K562 (cell line): Measurements from ENCODE around the gene TMC2. TPM values are rescaled to one million over a fixed set of nuclear protein-coding genes. Genes with fewer than 3 reads are reported as not detected.
A peak's percentile ranks its signal among the peaks of the same experiment; 100 is the strongest.
"Not testable (repeated sequence)": the region's sequence is repeated elsewhere in the genome, so short reads cannot be mapped to it uniquely, and the experiment has no call there.

Experiments
- ATAC-seq: fragments of 200-7000 bp; cut with Tn5 transposase; 3 replicates; pipeline ENCODE4 v1.9.1; 2020; ENCODE audit warnings: moderate library complexity
- BruUV-seq: library from RNA; stranded (reverse); fragments of 400-500 nt; replicated peaks from 2 replicates; lab custom pipeline; 2021; lab: Mats Ljungman, UMichigan
- CTCF ChIA-PET: fragments of 300-600 bp; formaldehyde crosslinking; extraction: SDS; loops from one replicate; lab custom pipeline; 2021; ENCODE audit warnings: low intra/inter-chr PET ratio; lab: Yijun Ruan, JAX
- POLR2A ChIA-PET: fragments of 300-600, 350-650 bp; sonication (Branson Sonifier 250); formaldehyde crosslinking; extraction: SDS; loops from one replicate; lab custom pipeline; 2021; ENCODE audit warnings: antibody characterized with exemption, inconsistent platforms; lab: Yijun Ruan, JAX
- DNase-seq, 4 experiments: peaks; one replicate each; pipeline versions ENCODE4 v3.0.0 to v3.0.0-alpha.2; 2011 to 2018; ENCODE audit warnings: low spot score in 3 of 4, mixed read lengths in 3 of 4; ENCODE audit errors: extremely low read depth in 1 of 4
- FAIRE-seq: peaks from 2 replicates; lab custom pipeline; 2011; peaks lifted over from hg19 to GRCh38; lab: Jason Lieb, UNC
- H2AFZ ChIP-seq: 2 replicates; pipeline ENCODE4 v1.6.0; 2011; ENCODE audit warnings: low read depth, low read length, control low read depth, inconsistent platforms
- H3K27ac ChIP-seq: fragments of 200-600 bp; 3 replicates; pipeline ENCODE4 v1.8.0; 2011; ENCODE audit warnings: low read depth, mild to moderate bottlenecking, control low read depth, inconsistent platforms, low read length, moderate library complexity, mixed read lengths; ENCODE audit errors: extremely low read depth
- H3K27me3 ChIP-seq, 2 experiments: fragments of 300-600 bp in 1 of 2; 2 replicates in 1 of 2; 3 replicates in 1 of 2; pipeline versions ENCODE4 v1.6.0 to v1.8.0; 2011; ENCODE audit warnings: inconsistent platforms in 2 of 2, low read length in 2 of 2, mild to moderate bottlenecking in 1 of 2, mixed read lengths in 1 of 2, moderate library complexity in 1 of 2; ENCODE audit not compliant: control insufficient read depth in 2 of 2, insufficient read depth in 2 of 2
- H3K36me3 ChIP-seq: fragments of 300-600 bp; 3 replicates; pipeline ENCODE4 v1.8.0; 2011; ENCODE audit warnings: mild to moderate bottlenecking, low read length, inconsistent platforms; ENCODE audit not compliant: control insufficient read depth, insufficient read depth
- H3K4me1 ChIP-seq, 2 experiments: fragments of 200-600 bp in 1 of 2; replicated peaks in 1 of 2; 2 replicates in 1 of 2; 3 replicates in 1 of 2; pipeline versions ENCODE4 v1.5.1 to v1.8.0; 2011; ENCODE audit warnings: inconsistent platforms in 2 of 2, low read length in 2 of 2, mild to moderate bottlenecking in 1 of 2, mixed read lengths in 1 of 2, moderate library complexity in 1 of 2; ENCODE audit not compliant: control insufficient read depth in 2 of 2, insufficient read depth in 2 of 2
- H3K4me2 ChIP-seq: 2 replicates; pipeline ENCODE4 v1.6.1; 2011; ENCODE audit warnings: low read length, control low read depth, inconsistent platforms, mixed read lengths; ENCODE audit not compliant: insufficient read depth
- H3K4me3 ChIP-seq: fragments of 200-600 bp; sonication (generic), shearing (Covaris generic); 2 replicates; pipeline ENCODE4 v1.5.1; 2016; ENCODE audit warnings: control low read depth, inconsistent platforms
- H3K79me2 ChIP-seq: fragments of 200-600 bp; 3 replicates; pipeline ENCODE4 v1.8.0; 2011; ENCODE audit warnings: low read length, inconsistent platforms; ENCODE audit not compliant: control insufficient read depth, insufficient read depth
- H3K9ac ChIP-seq, 2 experiments: 2 replicates each; pipeline versions ENCODE4 v1.6.0 to v1.6.1; 2011; ENCODE audit warnings: low read depth in 2 of 2, low read length in 2 of 2, control low read depth in 1 of 2, inconsistent platforms in 1 of 2, mild to moderate bottlenecking in 1 of 2, mixed read lengths in 1 of 2; ENCODE audit not compliant: insufficient read depth in 1 of 2
- H3K9me1 ChIP-seq: one replicate; pipeline ENCODE4 v1.6.0; 2011; ENCODE audit warnings: inconsistent platforms, mild to moderate bottlenecking, low read length, moderate library complexity; ENCODE audit not compliant: control insufficient read depth, insufficient read depth
- H3K9me3 ChIP-seq: replicated peaks from 2 replicates; pipeline ENCODE4 v1.5.1; 2011; ENCODE audit warnings: low read depth, low read length, inconsistent platforms; ENCODE audit not compliant: control insufficient read depth, insufficient read depth
- H4K20me1 ChIP-seq: replicated peaks from 2 replicates; pipeline ENCODE4 v1.6.1; 2011; ENCODE audit warnings: low read length, inconsistent platforms, mixed read lengths; ENCODE audit not compliant: control insufficient read depth, insufficient read depth
- CEBPB ChIP-seq: fragments of 450-650 bp; IDR thresholded peaks from 2 replicates; pipeline ENCODE4 v1.6.1; 2016; ENCODE audit warnings: missing genetic modification characterization, missing compliant biosample characterization
- CEBPG ChIP-seq, 3 experiments: fragments of 200-800 bp in 1 of 3; sonication (Bioruptor generic) in 1 of 3; sonication (generic) in 1 of 3; formaldehyde crosslinking in 1 of 3; IDR thresholded peaks in 2 of 3; conservative IDR thresholded peaks in 1 of 3; 2 replicates each; pipeline versions ENCODE4 v1.6.1 to v1.8.0; 2016 to 2022; ENCODE audit warnings: missing compliant biosample characterization in 2 of 3, missing genetic modification characterization in 2 of 3, mild to moderate bottlenecking in 1 of 3, missing genetic modification reagents in 1 of 3
- ZNF384 ChIP-seq: IDR thresholded peaks from 2 replicates; pipeline ENCODE4 v1.6.1; 2012; ENCODE audit warnings: low read depth, low read length, improper control_type of control experiment
- WGBS: fragments of 100-300 bp; shearing (Covaris generic); methylation state at CpG from one replicate; pipeline ENCODE4 v1.1.6; 2016; ENCODE audit warnings: low coverage, mixed read lengths; ENCODE audit not compliant: insufficient coverage; ENCODE audit errors: missing lambda C conversion rate; 5-methylcytosine and 5-hydroxymethylcytosine counted together
- in situ Hi-C: fragments of 300-500 bp; cut with MboI; formaldehyde crosslinking; loops from 4 replicates; pipeline ENCODE4 v1.15.0; 2018; ENCODE audit warnings: inconsistent platforms, mixed read lengths
- intact Hi-C: fragments of 100-400 bp; cut with micrococcal nuclease; formaldehyde crosslinking; loops from 2 replicates; pipeline ENCODE4 v1.14.2; 2022
- polyA plus RNA-seq, 8 experiments: library from polyadenylated mRNA; depleted of rRNA in 4 of 8; stranded (reverse) in 5 of 8; unstranded in 3 of 8; fragments of >200 nt; fragmentation: Nextera tagmentation in 2 of 8; fragmentation: Illumina TruSeq in 1 of 8; extraction: Ambion mirVana in 2 of 8; extraction: Trizol in 1 of 8; gene quantifications; 2 replicates each; pipeline versions ENCODE4 v1.2.1 to v1.2.3, GENCODE V29; 2011 to 2014; ENCODE audit warnings: inconsistent platforms in 1 of 8, missing spikeins in 1 of 8
- total RNA-seq, 7 experiments: library from RNA; depleted of rRNA in 6 of 7; stranded (reverse); fragments of >200 nt in 6 of 7; fragmentation: Illumina TruSeq in 2 of 7; extraction: Trizol in 2 of 7; gene quantifications; 2 replicates each; pipeline versions ENCODE4 v1.2.1 to v1.2.3, GENCODE V29; 2011 to 2021; ENCODE audit warnings: low replicate concordance in 1 of 7
- TF ChIP-seq, protein P1 (sequence below), 2 experiments: fragments of 450-650 bp in 1 of 2; sonication (generic) in 1 of 2; formaldehyde crosslinking in 1 of 2; IDR thresholded peaks in 1 of 2; conservative IDR thresholded peaks in 1 of 2; 2 replicates each; pipeline versions ENCODE4 v1.6.1 to v1.8.1; 2016 to 2023; ENCODE audit warnings: mild to moderate bottlenecking in 2 of 2, moderate library complexity in 2 of 2, inconsistent platforms in 1 of 2, missing genetic modification reagents in 1 of 2
- TF ChIP-seq, protein P2 (sequence below): sonication (generic); formaldehyde crosslinking; IDR thresholded peaks from 2 replicates; pipeline ENCODE4 v1.8.0; 2022; ENCODE audit warnings: missing genetic modification reagents, mild to moderate bottlenecking, moderate library complexity, borderline replicate concordance
- TF ChIP-seq, protein P3 (sequence below), 2 experiments: fragments of 450-650 bp in 1 of 2; sonication (generic) in 1 of 2; formaldehyde crosslinking in 1 of 2; IDR thresholded peaks; 2 replicates each; pipeline versions ENCODE4 v1.7.1 to v1.9.0; 2016 to 2022; ENCODE audit warnings: inconsistent platforms in 1 of 2, mild to moderate bottlenecking in 1 of 2, missing genetic modification reagents in 1 of 2

The TMC2 gene
- total and polyA plus RNA-seq, 9 of the 15 experiments (the other 6 are each of a cell fraction or from before 2014, with no cell fraction given) = not detected

DNA sequence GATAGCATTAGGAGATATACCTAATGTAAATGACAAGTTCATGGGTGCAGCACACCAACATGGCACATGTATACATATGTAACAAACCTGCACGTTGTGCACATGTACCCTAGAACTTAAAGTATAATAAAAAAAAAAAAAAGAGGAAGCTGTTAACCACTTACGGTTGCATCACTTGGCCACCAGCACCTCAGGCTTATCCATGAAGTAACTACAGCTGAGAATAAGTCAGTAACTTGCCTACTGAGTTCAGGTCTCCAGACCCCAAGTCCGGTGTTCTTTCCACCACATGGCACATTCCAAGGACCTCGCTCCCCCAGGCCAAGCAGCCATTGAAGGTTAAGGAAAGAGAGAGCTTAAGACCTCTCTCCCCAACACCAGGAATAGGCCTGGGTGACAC, 148.4 kb downstream of the TMC2 start:
- TF ChIP-seq CEBPG (CRISPR knock-in tag; IDR thresholded peaks at IDR 0.05) (peak; percentile 93), CEBPG (tag; conservative IDR thresholded peaks at IDR 0.05 in 1 of 2, IDR thresholded peaks at IDR 0.05 in 1 of 2) (peak; percentile 61 to 62), ZNF384 (peak; percentile 39), CEBPB (tag) (peak; percentile 74)
- TF ChIP-seq, protein P1, sequence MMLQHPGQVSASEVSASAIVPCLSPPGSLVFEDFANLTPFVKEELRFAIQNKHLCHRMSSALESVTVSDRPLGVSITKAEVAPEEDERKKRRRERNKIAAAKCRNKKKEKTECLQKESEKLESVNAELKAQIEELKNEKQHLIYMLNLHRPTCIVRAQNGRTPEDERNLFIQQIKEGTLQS (IDR thresholded peaks at IDR 0.05) = peak; percentile 61
- TF ChIP-seq, protein P1 (CRISPR knock-in tag; conservative IDR thresholded peaks at IDR 0.05) = not testable (repeated sequence)
- TF ChIP-seq, protein P2, sequence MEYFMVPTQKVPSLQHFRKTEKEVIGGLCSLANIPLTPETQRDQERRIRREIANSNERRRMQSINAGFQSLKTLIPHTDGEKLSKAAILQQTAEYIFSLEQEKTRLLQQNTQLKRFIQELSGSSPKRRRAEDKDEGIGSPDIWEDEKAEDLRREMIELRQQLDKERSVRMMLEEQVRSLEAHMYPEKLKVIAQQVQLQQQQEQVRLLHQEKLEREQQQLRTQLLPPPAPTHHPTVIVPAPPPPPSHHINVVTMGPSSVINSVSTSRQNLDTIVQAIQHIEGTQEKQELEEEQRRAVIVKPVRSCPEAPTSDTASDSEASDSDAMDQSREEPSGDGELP (CRISPR knock-in tag) = 0 out of 2 replicates have a peak, but pooled peaks have one; percentile 24
- TF ChIP-seq, protein P3, sequence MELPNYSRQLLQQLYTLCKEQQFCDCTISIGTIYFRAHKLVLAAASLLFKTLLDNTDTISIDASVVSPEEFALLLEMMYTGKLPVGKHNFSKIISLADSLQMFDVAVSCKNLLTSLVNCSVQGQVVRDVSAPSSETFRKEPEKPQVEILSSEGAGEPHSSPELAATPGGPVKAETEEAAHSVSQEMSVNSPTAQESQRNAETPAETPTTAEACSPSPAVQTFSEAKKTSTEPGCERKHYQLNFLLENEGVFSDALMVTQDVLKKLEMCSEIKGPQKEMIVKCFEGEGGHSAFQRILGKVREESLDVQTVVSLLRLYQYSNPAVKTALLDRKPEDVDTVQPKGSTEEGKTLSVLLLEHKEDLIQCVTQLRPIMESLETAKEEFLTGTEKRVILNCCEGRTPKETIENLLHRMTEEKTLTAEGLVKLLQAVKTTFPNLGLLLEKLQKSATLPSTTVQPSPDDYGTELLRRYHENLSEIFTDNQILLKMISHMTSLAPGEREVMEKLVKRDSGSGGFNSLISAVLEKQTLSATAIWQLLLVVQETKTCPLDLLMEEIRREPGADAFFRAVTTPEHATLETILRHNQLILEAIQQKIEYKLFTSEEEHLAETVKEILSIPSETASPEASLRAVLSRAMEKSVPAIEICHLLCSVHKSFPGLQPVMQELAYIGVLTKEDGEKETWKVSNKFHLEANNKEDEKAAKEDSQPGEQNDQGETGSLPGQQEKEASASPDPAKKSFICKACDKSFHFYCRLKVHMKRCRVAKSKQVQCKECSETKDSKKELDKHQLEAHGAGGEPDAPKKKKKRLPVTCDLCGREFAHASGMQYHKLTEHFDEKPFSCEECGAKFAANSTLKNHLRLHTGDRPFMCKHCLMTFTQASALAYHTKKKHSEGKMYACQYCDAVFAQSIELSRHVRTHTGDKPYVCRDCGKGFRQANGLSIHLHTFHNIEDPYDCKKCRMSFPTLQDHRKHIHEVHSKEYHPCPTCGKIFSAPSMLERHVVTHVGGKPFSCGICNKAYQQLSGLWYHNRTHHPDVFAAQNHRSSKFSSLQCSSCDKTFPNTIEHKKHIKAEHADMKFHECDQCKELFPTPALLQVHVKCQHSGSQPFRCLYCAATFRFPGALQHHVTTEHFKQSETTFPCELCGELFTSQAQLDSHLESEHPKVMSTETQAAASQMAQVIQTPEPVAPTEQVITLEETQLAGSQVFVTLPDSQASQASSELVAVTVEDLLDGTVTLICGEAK (IDR thresholded peaks at IDR 0.05) = 0 out of 2 replicates have a peak, but pooled peaks have one; percentile 29
- TF ChIP-seq, protein P3 (CRISPR knock-in tag; IDR thresholded peaks at IDR 0.05) = not testable (repeated sequence)
- H3K9me1 ChIP-seq, H3K36me3 ChIP-seq, H3K9ac ChIP-seq, H3K27ac ChIP-seq, H2AFZ ChIP-seq, H4K20me1 ChIP-seq, H3K27me3 ChIP-seq, H3K4me3 ChIP-seq, H3K4me2 ChIP-seq, FAIRE-seq, BruUV-seq, DNase-seq, CTCF ChIA-PET, ATAC-seq, H3K9me3 ChIP-seq, H3K79me2 ChIP-seq, H3K4me1 ChIP-seq: not testable (repeated sequence)
- in situ Hi-C loops = loop anchor here (5.0 kb wide), 1 partner anchor 167 kb away; no protein-coding TSS in a partner anchor
- intact Hi-C loops = loop anchor here (5.0 kb wide), 1 partner anchor 167 kb away; no protein-coding TSS in a partner anchor
- POLR2A ChIA-PET = interaction anchor here (0.6 kb wide), 1 partner anchor 9 kb away, joined by 3 read pairs; no protein-coding TSS in a partner anchor
- WGBS = 14% methylated on average over 3 of the region's 4 CpGs
